Heart right ventricle (tissue), 16 donors: ENCODE results near the gene NMUR1. TPM values are rescaled to one million over a fixed set of nuclear protein-coding genes. Genes with fewer than 3 reads are reported as not detected.
"Not testable (repeated sequence)": the region's sequence is repeated elsewhere in the genome, so short reads cannot be mapped to it uniquely, and the experiment has no call there.

ENCODE experiments used
- ATAC-seq, 8 donors: fragments of 200-7000 bp; cut with Tn5 transposase; one replicate each; pipeline ENCODE4 v1.9.1; 2020; ENCODE audit warnings: mild to moderate bottlenecking in 8 of 8, moderate library complexity in 8 of 8, moderate number of reproducible peaks in 1 of 8
- DNase-seq, 2 donors: peaks; one replicate each; pipeline ENCODE4 v3.0.0-alpha.2; 2020
- H3K27ac ChIP-seq, 10 donors: fragments of 200-600 bp; sonication (generic) in 2 of 10; one replicate each; pipeline versions ENCODE4 v1.5.0 to v1.8.0; 2020 to 2022; ENCODE audit warnings: mild to moderate bottlenecking in 3 of 10
- H3K27me3 ChIP-seq, 7 donors: fragments of 200-600 bp; one replicate each; pipeline ENCODE4 v1.8.0; 2021 to 2022; ENCODE audit warnings: mild to moderate bottlenecking in 2 of 7
- H3K36me3 ChIP-seq, 9 donors: fragments of 200-600 bp; sonication (generic) in 1 of 9; one replicate each; pipeline versions ENCODE4 v1.5.0 to v1.8.0; 2020 to 2022; ENCODE audit warnings: mild to moderate bottlenecking in 2 of 9
- H3K4me1 ChIP-seq, 9 donors: fragments of 200-600 bp; sonication (generic) in 1 of 9; one replicate each; pipeline versions ENCODE4 v1.5.0 to v1.8.0; 2020 to 2022; ENCODE audit warnings: mild to moderate bottlenecking in 4 of 9
- H3K4me3 ChIP-seq, 10 donors: fragments of 200-600 bp; sonication (generic) in 2 of 10; one replicate each; pipeline versions ENCODE4 v1.5.0 to v1.8.0; 2020 to 2022; ENCODE audit warnings: mild to moderate bottlenecking in 7 of 10, moderate library complexity in 2 of 10
- H3K9me3 ChIP-seq, 11 donors: fragments of 200-600 bp in 10 of 11; sonication (generic) in 2 of 11; one replicate each; pipeline versions ENCODE4 v1.5.0 to v1.8.0; 2013 to 2022; ENCODE audit warnings: mild to moderate bottlenecking in 2 of 11, control low read depth in 1 of 11, moderate library complexity in 1 of 11
- WGBS, 2 donors: extraction: QIAGEN DNeasy Blood & Tissue Kit; methylation state at CpG; one replicate each; pipeline ENCODE4 v1.1.7; 2013; ENCODE audit warnings: inconsistent platforms in 1 of 2; 5-methylcytosine and 5-hydroxymethylcytosine counted together
- intact Hi-C, 10 donors: fragments of 100-400 bp; cut with DNase I; formaldehyde crosslinking; loops; one replicate each; pipeline versions ENCODE4 v1.11.1 to v1.14.2; 2022
- polyA plus RNA-seq, 2 donors: library from polyadenylated mRNA; stranded (reverse); fragments of 200-250 nt; gene quantifications; one replicate each; pipeline ENCODE4 v1.2.3, GENCODE V29; 2013
- total RNA-seq, 10 donors: library from RNA; stranded (reverse); fragmentation: NEBNext Ultra II Directional in 3 of 10; extraction: Animal tissue kit (Norgen Biotek cat#: 25700) in 3 of 10; gene quantifications; one replicate each; pipeline versions ENCODE4 v1.2.1 to v1.2.4, GENCODE V29; 2021 to 2023
- TF ChIP-seq, protein P1 (sequence below), 9 donors: fragments of 200-600 bp; sonication (generic) in 2 of 9; IDR thresholded peaks; one replicate each; pipeline versions ENCODE4 v1.5.0 to v1.8.0; 2021 to 2022; ENCODE audit warnings: antibody characterized with exemption in 9 of 9, mild to moderate bottlenecking in 5 of 9, moderate library complexity in 1 of 9
- donor health status: Arrhythmogenic right ventricular cardiomyopathy.
- donor health status: ischemic (EF 13 %, LVEDD 7.1; RV severe dilation, severe dysfunction).
- donor health status: healthy with polysubstance abuse.
- donor health status: DM: no; HTN: yes; CAD: no.
- donor health status: DM: no; HTN: no; CAD: no.
- donor health status: ischemic (EF 25% LVEDD 6.9; RV normal size, moderate dysfunction).
- donor health status: ischemic (EF 25% LVEDD 5.7; RV mildly dilated, moderate dysfunction).
- donor health status: healthy.
- donor health status: DM: yes; HTN: yes; CAD: no.
- donor health status: Ischemic cardiomyopathy.
- donor health status: ischemic (EF 35%, LVEDD 5.7; RV mildly dilated, moderate dysfunction).
- donor health status: nonischemic (EF 11% LVEDD 7.7; RV severe dilation, severe dysfunction).
- donor health status: DM: yes; HTN: yes; CAD: no.
- donor health status: PGD.
- donor health status: ischemic (EF 29% LVEDD 5.4; RV normal size, mild dysfunction).
- donor health status: nonischemic (EF 23%, LVEDD 6.1; RV moderate dilation, normal function).

The NMUR1 gene
- total and polyA plus RNA-seq, 12 donors, result 0.10 to 0.82 (median 0.35) TPM; not detected in 1

DNA sequence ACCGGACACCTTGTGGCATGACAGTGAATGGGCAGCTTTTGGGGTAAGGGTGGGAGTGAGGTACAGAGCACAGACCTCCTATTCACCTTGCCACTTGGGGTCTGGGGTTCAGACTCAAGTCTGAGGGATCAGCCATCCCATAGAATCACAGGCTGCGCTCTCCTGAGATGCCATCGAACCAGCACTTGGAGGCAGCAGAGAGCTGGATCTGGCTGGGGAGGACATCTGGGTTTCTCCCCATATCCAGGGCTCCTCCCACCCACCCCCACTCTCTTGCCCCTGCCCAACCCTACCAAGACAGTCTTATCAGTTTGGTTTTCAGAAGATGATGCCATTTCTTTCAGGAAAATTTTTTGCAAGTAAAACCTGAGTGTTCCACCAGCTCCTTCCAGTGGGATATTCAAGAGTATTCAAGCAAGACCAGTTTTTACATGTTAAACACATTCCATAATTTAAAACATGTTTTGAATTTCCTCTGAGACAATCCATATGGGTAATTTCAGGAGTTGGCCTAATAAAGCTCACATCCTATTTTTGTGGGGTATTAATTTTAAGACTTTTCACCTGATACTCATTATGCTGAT, 33.2 kb upstream of the NMUR1 start:
- peaks cover 0 to 3% (median 0%) of the 10 kb centered on the region in 11 donors for H3K9me3 ChIP-seq
- ATAC-seq (peak; percentile 59 to 93 (median 76)), DNase-seq (peak; percentile 34 to 46)
- no peak overlapping the region for H3K27ac ChIP-seq
- H3K4me1 ChIP-seq, result no peaks in the 10 kb centered on the region
- 12 to 18% methylated on average over 3 of the region's 3 CpGs for WGBS, 2 donors
- H3K4me3 ChIP-seq, result no peak overlapping the region
- TF ChIP-seq, protein P1, sequence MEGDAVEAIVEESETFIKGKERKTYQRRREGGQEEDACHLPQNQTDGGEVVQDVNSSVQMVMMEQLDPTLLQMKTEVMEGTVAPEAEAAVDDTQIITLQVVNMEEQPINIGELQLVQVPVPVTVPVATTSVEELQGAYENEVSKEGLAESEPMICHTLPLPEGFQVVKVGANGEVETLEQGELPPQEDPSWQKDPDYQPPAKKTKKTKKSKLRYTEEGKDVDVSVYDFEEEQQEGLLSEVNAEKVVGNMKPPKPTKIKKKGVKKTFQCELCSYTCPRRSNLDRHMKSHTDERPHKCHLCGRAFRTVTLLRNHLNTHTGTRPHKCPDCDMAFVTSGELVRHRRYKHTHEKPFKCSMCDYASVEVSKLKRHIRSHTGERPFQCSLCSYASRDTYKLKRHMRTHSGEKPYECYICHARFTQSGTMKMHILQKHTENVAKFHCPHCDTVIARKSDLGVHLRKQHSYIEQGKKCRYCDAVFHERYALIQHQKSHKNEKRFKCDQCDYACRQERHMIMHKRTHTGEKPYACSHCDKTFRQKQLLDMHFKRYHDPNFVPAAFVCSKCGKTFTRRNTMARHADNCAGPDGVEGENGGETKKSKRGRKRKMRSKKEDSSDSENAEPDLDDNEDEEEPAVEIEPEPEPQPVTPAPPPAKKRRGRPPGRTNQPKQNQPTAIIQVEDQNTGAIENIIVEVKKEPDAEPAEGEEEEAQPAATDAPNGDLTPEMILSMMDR (IDR thresholded peaks at IDR 0.05), result peak; percentile 36 to 79 (median 73)
- H3K36me3 ChIP-seq, result no peaks in the 10 kb centered on the region
- intact Hi-C loops, result loop anchor here (1.0 to 5.0 kb wide), 6 partner anchors 34 to 39 kb away; no protein-coding TSS in a partner anchor
- no peaks in the 10 kb centered on the region for H3K27me3 ChIP-seq

DNA sequence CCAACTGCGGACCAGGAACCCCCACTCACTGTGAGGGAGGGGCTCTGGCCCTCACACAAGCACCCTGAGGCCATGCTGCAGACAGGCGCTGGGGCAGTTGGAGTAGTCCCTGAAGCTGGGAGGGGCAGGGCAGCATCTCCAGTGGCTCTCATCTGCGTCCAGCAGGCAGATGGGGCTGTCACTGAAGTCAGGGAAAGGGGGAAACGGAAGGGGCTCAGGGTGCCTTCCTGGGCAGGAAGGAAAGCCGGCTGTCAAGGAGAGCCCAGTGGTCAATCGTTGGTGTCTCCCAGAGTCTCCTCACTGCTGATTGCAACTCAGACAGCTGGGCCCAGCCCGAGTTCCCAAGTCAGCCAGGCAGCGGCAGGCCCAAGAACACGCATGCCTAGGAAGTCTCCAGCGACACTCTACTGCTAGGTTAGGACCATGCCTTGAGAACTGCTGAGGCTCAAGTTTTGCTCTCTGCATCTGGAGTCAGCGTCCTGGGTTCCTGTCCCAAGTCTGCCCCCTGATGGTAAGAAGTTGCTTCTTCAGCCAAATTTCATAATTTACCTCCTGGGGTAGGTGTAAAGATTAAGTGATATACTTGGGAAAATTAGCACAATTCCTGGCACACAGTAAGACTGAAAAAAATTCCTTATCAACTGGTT, 27.4 kb upstream of the NMUR1 start:
- peaks cover 0 to 8% (median 0%) of the 10 kb centered on the region in 7 donors for H3K27me3 ChIP-seq
- H3K4me1 ChIP-seq, result peaks cover 4 to 31% (median 20%) of the 10 kb centered on the region in 9 donors
- peak; percentile 88 to 97 (median 91) for ATAC-seq
- peak overlapping the region in 9 of 10 donors; percentile 28 to 69 (median 55) for H3K27ac ChIP-seq
- no peaks in the 10 kb centered on the region for H3K36me3 ChIP-seq
- DNase-seq, result peak; percentile 63 to 81
- WGBS, 2 donors, result 34 to 43% methylated on average over 11 of the region's 11 CpGs
- intact Hi-C loops, result loop anchor here (1.0 to 10.0 kb wide), 11 partner anchors 25 to 75 kb away; partner anchors contain the start of gene NMUR1 (in 3 of the 10)
- H3K4me3 ChIP-seq, result no peak overlapping the region
- TF ChIP-seq, protein P1 (IDR thresholded peaks at IDR 0.05), result peak; percentile 69 to 84 (median 78)
- H3K9me3 ChIP-seq, result peaks cover 0 to 11% (median 6%) of the 10 kb centered on the region in 11 donors

DNA sequence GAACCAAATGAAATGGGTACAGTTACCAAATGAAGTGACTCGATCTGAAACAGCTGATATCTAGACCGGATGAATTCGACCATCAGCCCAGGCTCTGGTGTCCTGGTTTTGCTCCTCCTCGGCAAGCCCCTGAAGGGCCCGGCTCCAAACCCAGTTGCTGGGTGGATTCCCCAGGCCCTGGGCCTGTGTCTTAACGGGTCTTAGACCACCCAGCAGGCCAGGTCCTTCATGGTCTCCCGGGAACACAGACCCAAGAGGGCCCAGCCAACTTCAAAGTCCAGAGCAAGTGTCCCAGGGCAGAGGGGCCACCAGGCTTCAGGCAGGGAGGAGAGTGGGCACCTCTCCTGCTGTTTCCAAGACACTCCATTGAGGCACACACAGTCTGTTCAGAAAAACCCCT, 26.7 kb upstream of the NMUR1 start:
- DNase-seq, result no peak
- intact Hi-C loops, result loop anchor here (1.0 to 10.0 kb wide), 9 partner anchors 24 to 75 kb away; no protein-coding TSS in a partner anchor
- ATAC-seq, result peak in 1 of 8 donors; percentile 3
- Histone ChIP-seq H3K9me3 (peaks cover 0 to 18% (median 11%) of the 10 kb centered on the region in 11 donors), H3K27me3 (peaks cover 0 to 11% (median 0%) of the 10 kb centered on the region in 7 donors), H3K36me3 (no peaks in the 10 kb centered on the region), H3K4me3 (no peak overlapping the region), H3K4me1 (peaks cover 4 to 31% (median 20%) of the 10 kb centered on the region in 9 donors), H3K27ac (peak overlapping the region in 6 of 10 donors; percentile 28 to 69 (median 48))
- TF ChIP-seq, protein P1 (IDR thresholded peaks at IDR 0.05), result no peak
- 87 to 89% methylated on average over 7 of the region's 7 CpGs for WGBS, 2 donors

DNA sequence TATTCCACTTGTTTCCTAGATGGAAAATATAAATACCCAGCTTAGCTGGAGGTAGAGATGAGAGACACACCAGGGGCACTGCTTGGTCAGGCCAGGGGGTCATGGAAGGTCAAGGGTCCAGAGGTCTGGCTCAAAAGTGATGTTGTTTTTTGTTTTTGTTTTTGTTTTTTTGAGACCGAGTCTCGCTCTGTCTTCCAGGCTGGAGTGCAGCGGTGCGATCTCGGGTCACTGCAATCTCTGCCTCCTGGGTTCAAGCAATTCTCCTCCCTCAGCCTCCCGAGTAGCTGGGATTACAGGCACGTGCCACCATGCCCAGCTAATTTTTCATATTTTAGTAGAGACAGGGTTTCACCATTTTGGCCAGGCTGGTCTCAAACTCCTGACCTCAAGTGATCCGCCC, 26.3 kb upstream of the NMUR1 start:
- not testable (repeated sequence) for ATAC-seq, H3K4me3 ChIP-seq, H3K36me3 ChIP-seq, DNase-seq
- Histone ChIP-seq H3K9me3 (peaks cover 0 to 21% (median 11%) of the 10 kb centered on the region in 11 donors), H3K27me3 (peaks cover 0 to 13% (median 0%) of the 10 kb centered on the region in 7 donors), H3K27ac (peak overlapping the region in 1 of 10 donors; percentile 42), H3K4me1 (peaks cover 4 to 31% (median 20%) of the 10 kb centered on the region in 9 donors)
- WGBS, 2 donors, result 94% methylated on average over 8 of the region's 8 CpGs
- intact Hi-C loops, result loop anchor here (1.0 to 10.0 kb wide), 9 partner anchors 24 to 74 kb away; no protein-coding TSS in a partner anchor
